Measurements from ENCODE around the gene NVL.

The NVL gene

GRCh38 chr1:224289396-224289795, 40.6 kb downstream of the NVL start:
- DNase-seq (ENCODE audit: low read depth in 2 of 2, low spot score in 1 of 2): no peak

GRCh38 chr1:224287714-224288113, 42.3 kb downstream of the NVL start:
- no peak for DNase-seq (ENCODE audit: low read depth in 2 of 2, low spot score in 1 of 2)

GRCh38 chr1:224282140-224282539, 47.8 kb downstream of the NVL start:
- DNase-seq (ENCODE audit: low read depth in 2 of 2, low spot score in 1 of 2): no peak

GRCh38 chr1:224276771-224277487, 53.0 kb downstream of the NVL start:
- DNase-seq (ENCODE audit: low read depth in 2 of 2, low spot score in 1 of 2): no peak

GRCh38 chr1:224274970-224275626, 54.9 kb downstream of the NVL start:
- no peak for DNase-seq (ENCODE audit: low read depth in 2 of 2, low spot score in 1 of 2)

- DNase-seq (ENCODE audit: low read depth in 2 of 2, low spot score in 1 of 2): no peak
Measured at GRCh38 chr1:224273641-224274040, 56.3 kb downstream of the NVL start.

GRCh38 chr1:224271106-224271505, 58.9 kb downstream of the NVL start:
- no peak for DNase-seq (ENCODE audit: low read depth in 2 of 2, low spot score in 1 of 2)

- no peak for DNase-seq (ENCODE audit: low read depth in 2 of 2, low spot score in 1 of 2)
Measured at GRCh38 chr1:224267925-224268324, 62.0 kb downstream of the NVL start.

- no peak for DNase-seq (ENCODE audit: low read depth in 2 of 2, low spot score in 1 of 2)
Measured at GRCh38 chr1:224266915-224267856, 62.8 kb downstream of the NVL start.

GRCh38 chr1:224266105-224266914, 63.7 kb downstream of the NVL start:
- no peak for DNase-seq (ENCODE audit: low read depth in 2 of 2, low spot score in 1 of 2)

- DNase-seq (ENCODE audit: low read depth in 2 of 2, low spot score in 1 of 2): no peak
Measured at GRCh38 chr1:224264321-224264720, 65.7 kb downstream of the NVL start.

- no peak for DNase-seq (ENCODE audit: low read depth in 2 of 2, low spot score in 1 of 2)
Measured at GRCh38 chr1:224262373-224263054, 67.5 kb downstream of the NVL start.

GRCh38 chr1:224259986-224260385, 70.0 kb downstream of the NVL start:
- no peak for DNase-seq (ENCODE audit: low read depth in 2 of 2, low spot score in 1 of 2)

GRCh38 chr1:224258351-224258750, 71.6 kb downstream of the NVL start:
- DNase-seq (ENCODE audit: low read depth in 2 of 2, low spot score in 1 of 2): no peak

- DNase-seq (ENCODE audit: low read depth in 2 of 2, low spot score in 1 of 2): no peak
Measured at GRCh38 chr1:224256640-224257039, 73.3 kb downstream of the NVL start.

- no peak for DNase-seq (ENCODE audit: low read depth in 2 of 2, low spot score in 1 of 2)
Measured at GRCh38 chr1:224253721-224254120, 76.3 kb downstream of the NVL start.

GRCh38 chr1:224252479-224252878, 77.5 kb downstream of the NVL start:
- DNase-seq (ENCODE audit: low read depth in 2 of 2, low spot score in 1 of 2): no peak

GRCh38 chr1:224251741-224252146, 78.2 kb downstream of the NVL start:
- DNase-seq (ENCODE audit: low read depth in 2 of 2, low spot score in 1 of 2): no peak

- DNase-seq (ENCODE audit: low read depth in 2 of 2, low spot score in 1 of 2): no peak
Measured at GRCh38 chr1:224245188-224245587, 84.8 kb downstream of the NVL start.

GRCh38 chr1:224238756-224239155, 91.2 kb downstream of the NVL start:
- no peak for DNase-seq (ENCODE audit: low read depth in 2 of 2, low spot score in 1 of 2)

Measured in stimulated activated CD8-positive, alpha-beta memory T cell treated with anti-CD3 and anti-CD28 coated beads, Interleukin-4, amount 100 ng/mL, for 1 hour (primary cell).